ENCODE data around the gene MYBPC3.
"Not testable (repeated sequence)": the region's sequence is repeated elsewhere in the genome, so short reads cannot be mapped to it uniquely, and the experiment has no call there.

Gene MYBPC3

DNA sequence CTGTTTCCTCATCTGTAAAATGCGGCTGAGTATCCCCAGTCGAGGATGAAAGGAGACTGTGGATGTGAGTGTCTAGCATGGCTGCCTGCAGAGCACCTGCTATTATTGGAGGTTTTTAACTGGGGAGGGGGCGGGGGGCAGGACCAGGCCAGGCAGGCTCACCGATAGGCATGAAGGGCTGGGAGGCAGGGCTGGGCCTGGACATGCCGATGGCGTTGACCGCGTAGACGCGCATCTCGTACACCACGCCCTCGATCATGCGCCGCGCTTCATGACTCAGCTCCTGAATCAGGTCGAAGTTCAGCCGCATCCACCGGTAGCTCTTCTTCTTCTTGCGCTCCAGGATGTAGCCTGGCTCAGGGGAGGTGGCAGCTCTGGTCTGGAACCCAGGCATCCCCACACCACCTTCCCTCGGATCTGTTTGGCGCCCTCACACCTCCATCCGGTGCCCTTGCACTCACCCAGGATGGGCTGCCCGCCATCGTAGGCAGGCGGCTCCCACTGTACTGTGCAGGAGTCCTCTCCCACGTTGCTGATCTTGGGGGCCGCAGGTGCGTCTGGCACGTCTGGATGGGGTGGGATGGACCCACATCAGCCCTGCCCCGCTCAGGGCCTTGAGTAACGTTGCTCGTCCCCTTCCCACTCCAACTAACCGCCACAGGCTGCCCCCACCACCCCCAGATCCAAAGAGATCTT, 15.1 kb downstream of the MYBPC3 start:
- no peak for DNase-seq (ENCODE audit: low spot score)

DNA sequence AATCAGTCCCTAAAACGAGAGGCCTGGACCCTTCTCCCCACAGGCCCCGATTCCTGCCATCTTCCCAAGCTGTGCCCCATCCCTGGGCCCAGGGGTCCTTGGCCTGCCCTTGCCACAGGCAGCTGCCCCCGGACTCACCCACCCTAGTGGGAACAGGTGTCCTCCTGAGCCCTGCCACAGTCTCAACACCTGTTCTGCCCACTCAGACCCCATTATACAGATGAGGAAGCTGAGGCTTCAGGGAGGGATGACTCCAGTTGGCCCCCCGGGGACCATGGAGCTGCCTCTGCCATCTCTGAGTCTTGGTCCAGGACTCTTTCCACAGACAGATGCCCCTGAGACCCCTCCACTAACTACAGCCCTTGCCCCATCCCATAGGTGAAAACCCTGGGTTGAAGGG, 15.9 kb downstream of the MYBPC3 start:
- DNase-seq (ENCODE audit: low spot score): no peak

DNA sequence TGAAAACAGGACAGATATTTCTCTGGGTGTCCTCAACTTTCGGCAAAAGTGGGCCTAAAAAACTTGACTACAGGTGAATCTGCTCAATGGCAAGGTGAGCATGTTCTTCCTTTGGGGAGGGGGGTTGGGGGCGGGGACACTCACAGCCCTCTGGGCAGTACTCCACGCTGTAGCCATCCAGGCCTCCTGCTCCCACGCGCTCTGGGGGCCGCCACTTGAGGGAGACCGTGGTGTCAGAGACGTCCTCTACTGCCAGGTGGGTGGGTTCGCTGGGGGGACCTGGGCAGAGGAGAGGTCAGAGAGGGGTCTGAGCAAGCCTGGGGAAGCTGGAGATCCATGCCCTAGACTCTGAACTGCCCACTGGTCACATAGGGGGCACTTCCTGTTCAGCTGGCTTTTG, 16.8 kb downstream of the MYBPC3 start:
- DNase-seq (ENCODE audit: low spot score): no peak

DNA sequence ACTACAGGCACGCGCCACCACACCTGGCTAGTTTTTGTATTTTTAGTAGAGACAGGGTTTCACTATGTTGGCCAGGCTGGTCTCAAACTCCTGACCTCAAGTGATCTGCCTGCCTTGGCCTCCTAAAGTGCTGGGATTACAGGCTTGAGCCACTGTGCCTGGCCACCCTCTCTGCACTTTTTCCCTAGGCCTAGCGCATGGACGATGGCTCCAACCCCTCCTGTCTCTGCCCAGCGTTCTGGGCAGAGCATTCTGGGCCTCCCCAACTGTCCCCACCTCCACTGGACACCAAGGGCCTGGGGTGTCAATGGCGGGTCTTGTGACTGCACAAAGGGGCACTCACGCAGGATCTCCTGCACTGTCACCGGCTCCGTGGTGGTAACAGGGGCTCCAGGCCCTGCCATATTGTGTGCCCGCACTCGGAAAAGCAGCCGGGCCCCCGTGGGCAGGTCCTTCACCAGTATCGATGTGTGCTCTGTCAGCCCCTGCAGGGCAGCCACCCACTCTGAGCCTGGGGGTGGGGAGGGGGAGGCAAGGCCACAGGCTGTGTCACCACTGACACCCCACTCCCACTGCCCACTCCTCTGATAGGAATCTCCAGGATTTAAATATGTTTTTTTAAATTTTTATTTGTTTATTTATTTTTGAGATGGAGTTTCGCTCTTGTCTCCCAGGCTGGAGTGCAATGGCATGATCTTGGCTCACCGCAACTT, 17.6 kb downstream of the MYBPC3 start:
- DNase-seq (ENCODE audit: low spot score): not testable (repeated sequence)

DNA sequence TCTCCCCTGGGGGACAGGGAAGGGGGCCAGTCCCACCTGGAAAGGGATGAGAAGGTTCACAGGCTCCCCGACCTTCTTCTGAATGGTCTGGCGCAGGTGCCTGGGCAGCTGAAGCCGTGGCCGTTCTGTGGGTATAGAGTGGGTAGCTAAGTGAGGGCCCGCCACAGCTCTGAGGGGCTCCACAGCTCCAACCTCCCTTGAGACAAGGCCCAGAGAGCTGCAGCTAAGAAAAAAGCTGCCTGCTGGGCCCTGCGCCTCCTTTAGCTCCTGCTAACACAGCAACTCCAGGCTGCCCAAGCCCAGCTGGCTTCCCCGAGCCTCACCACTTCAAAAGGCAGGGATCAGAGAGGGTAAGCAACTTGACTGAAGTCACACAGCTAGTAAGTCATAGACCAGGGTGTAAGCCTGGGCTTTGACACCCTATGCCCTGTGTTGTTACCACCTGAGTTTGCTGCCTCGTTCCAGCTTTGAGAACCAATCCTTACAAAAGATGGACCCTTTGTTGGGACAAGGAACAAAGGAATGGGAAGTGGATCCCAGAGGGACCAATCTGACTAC, 18.5 kb downstream of the MYBPC3 start:
- no peak for DNase-seq (ENCODE audit: low spot score)

DNA sequence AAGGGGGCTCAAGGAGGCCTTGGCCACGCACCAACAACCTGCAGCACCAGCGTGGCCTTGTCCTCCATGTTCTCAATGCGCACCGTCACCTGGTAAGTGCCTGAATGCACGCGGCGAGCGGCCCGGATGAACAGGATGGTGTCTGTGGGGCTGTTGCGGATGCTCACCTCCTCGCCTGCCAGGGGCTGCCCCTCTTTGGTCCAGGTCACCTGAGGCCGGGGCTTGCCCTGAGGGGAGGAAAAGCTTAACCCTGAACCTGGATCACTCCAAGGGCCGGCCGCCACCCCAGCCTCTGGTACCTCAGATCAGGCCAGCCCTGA, 19.0 kb downstream of the MYBPC3 start:
- DNase-seq (ENCODE audit: low spot score): no peak

DNA sequence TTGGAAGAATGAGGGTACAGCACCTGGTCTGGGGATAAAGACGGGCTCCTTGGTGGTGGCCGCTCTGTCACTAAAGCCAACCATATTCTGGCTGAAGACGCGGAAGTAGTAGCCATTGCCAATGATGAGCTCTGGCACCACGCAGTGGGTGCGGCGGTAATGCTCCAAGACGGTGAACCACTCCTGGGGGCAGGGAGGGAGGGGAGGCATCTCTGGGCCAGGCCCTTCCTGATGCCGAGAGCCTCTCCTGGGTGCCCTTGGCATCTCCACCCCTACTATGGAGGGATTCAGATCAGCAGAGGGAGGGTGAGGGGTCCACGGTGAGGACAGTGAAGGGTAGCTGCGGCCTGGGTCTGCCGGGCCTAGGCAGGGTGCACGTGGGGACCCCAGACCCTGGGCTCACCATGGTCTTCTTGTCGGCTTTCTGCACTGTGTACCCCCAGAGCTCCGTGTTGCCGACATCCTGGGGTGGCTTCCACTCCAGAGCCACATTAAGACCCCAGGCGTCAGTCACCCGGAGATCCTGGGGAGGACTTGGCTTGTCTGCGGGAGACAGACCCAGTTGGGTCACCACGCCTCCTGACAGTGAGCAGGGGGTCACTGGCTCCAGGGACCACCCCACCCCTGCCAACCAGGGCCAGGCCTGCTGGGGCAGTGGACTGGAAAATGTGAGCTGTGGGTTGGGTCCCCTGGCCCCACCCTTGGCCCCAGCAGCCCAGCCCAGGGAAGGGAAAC, 19.5 kb downstream of the MYBPC3 start:
- no peak for DNase-seq (ENCODE audit: low spot score)

DNA sequence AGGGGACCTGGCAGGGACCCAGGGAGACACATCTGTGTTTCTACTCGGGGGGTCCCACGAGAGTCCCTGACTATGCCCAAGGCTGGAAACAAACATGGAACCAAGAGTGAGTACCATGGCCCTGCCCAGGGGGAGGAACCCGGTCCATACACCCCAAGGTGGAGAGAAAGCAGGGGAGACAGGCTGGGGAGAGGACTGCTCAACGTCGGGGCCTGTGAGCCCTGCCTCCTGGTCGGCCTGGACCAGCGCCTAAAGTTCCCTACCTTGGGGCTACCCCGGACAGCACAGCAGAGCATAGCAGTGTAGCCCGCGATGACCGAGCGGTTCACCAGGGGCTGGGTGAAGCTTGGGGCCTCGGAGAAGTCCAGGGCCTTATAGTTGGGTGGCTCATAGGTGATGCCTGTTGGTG, 20.2 kb downstream of the MYBPC3 start:
- DNase-seq (ENCODE audit: low spot score): no peak

DNA sequence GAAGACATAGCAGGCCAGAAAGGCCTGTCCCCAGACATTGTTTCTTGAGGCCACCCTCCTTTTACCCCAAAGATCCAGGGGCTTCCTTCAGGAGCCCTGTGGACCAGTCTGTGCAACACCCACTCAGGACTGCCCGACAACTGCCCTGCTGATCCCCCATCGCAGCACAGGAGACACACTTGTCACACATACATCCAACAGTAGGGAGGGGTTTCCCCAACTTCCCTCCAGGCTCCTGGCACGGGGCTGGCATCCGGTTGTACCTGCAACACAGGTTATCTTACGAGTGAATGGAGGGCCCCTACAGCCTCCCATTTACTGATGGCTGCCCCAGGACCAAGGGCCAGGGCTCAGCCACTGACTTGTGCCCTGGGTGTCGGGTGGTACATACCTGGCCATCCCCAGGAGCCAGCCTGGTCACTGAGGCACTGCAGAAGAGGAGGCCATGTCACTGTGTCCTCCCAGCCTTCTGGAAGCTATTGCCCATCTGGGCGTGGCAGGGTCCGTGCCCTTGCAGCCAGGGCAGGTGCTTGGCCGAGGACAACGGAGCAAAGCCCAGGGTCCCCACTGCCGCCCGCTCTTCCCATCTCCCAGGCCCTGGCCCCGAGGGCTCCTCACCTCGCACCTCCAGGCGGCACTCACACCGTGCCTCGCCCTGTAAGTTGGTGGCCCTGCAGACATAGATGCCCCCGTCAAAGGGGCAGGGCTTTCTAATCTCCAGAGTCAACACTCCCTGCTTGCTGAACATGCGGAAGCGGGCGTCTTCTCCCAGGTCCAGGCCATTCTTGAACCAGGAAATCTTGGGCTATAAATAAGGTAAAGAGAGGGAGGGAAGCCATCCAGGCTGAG, 20.8 kb downstream of the MYBPC3 start:
- DNase-seq (ENCODE audit: low spot score): no peak

DNA sequence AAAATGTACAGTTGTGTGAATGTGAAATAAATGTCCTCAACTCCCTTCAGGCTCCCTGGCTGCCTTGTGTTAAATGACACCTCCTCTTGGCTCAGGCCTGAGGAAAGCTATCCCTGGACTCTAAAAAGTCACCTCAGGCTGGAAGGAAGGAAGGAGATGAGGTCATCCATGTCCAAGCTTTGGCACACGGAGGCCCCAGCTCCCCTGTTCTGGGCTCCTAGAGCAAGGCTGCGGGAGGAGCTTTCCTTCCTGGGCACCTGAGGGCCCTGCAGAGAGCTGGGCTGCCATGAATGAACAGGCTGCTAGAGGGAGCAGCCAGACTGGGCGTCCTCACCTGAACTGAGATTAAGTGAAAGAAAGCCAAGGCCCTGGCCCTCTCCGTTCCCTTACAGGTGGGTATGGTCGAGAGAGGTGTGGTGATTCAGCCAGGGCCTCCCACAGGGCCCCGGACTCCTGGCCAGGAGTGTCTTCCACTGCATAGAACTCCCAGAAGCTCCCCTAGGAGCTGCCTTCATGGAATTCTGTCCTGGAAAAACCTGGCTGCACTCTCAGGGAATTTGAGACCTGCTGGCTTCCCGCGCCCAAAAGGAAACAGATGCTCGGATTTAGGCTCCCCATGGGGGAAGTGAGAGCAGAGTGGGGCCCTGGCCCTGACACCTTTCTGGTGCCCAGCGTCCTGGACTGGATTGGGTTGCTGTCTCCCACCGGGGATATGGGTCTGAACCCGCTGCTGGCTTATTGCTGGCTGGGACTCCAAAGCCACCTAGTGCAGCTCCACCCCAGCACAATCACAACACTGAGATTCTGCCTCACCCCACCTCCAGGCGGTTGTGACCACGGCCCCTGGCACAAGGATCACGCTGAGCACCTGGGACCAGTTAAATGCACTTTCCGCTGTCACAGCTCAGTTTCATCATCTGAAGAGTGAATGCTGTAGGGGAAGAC, 22.2 kb downstream of the MYBPC3 start:
- no peak for DNase-seq (ENCODE audit: low spot score)

DNA sequence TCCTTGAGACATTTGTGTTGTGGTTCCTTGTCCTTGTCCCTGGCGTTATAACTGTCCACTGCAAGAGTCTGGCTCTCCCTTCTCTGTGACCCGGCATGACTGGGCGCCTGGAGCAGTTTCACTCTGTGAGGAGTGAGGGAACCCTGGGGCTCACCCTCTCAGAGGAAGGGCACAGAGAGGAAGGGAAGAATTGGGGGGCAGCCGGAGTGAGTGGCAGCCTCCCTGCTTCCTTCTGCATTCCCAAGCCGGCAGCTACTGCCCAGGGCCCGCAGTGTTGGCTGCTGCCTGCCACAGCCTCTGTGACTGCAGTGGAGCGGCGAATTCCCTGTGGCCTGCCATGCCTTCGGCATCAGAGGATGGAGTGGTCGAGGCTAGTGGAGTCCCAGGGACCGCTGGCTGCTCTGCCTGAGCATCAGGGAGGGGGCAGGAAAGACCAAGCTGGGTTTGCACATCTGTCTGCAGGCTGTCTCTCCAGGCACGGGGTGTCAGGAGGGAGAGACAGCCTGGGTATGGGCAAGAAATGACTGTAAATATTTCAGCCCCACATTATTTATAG, 23.0 kb downstream of the MYBPC3 start:
- DNase-seq (ENCODE audit: low spot score): no peak

DNA sequence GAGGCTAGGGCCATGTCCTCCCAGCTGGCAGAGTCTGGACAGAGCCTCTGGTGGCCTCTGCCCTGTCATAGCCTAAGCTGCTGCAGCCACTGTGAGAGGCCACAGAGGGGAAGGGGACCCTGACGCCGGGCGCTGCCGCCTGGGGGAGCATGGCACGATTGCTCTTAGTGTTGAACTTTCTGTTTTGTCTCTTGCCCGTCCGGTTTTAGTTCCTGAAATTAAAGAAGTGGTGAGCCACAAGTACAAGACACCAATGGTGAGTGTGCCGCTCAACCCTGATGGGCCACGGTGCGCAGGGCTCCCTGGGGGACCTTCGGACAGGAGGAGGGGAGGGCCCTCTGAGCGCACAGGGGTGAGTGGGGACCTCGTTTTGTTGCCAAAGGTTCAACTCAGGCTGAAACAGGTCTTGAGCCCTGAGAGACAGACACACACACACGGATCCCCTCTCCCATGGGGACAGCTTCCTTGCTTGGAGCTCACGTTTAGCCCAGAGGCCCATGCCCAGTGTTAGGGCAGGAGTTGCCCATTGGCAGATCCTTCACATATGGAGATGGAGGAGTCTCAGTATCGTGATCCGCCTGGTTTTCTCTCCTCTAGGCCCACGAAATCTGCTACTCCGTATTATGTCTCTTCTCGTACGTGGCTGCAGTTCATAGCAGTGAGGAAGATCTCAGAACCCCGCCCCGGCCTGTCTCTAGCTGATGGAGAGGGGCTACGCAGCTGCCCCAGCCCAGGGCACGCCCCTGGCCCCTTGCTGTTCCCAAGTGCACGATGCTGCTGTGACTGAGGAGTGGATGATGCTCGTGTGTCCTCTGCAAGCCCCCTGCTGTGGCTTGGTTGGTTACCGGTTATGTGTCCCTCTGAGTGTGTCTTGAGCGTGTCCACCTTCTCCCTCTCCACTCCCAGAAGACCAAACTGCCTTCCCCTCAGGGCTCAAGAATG, 23.8 kb downstream of the MYBPC3 start:
- no peak for DNase-seq (ENCODE audit: low spot score)

DNA sequence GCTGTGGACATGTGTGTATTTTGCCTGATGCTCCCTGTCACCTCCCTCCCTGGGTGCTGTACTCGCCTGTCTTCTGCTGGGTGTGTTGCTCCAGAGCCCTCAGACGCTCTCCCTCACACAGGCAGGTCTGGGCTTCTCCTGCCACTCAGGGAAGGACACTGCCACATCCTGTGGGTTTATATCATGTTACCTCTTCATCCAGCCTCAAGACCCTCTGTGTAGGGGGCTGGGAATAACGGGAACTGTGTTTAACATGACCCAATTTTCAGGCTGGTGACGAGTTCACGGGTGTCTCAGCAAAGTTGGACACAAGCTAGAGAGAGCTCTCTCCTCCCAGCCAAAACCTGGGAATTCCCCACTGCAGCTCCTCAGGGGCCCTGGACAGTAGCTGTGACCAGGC, 24.6 kb downstream of the MYBPC3 start:
- DNase-seq (ENCODE audit: low spot score): no peak

DNA sequence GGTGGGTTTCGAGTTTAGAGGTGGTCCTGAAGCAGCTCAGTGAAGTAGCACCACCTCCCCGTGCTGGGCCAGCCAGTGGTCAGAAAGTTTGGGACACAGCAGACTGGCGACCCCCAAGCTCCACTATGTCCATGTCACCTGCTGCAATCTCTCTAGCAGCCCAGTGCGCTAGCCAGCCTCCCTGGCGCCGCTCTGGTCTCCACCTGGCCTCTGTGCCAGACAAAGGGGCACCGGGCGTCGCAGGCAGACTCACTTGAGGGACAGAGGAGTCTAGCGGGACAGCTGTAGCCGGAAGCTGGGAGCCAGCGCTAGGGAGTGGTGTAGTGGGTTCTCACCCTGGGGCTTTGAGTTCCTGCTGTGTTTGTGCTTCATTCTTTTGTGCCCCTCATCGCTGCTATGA, 25.5 kb downstream of the MYBPC3 start:
- no peak for DNase-seq (ENCODE audit: low spot score)

DNA sequence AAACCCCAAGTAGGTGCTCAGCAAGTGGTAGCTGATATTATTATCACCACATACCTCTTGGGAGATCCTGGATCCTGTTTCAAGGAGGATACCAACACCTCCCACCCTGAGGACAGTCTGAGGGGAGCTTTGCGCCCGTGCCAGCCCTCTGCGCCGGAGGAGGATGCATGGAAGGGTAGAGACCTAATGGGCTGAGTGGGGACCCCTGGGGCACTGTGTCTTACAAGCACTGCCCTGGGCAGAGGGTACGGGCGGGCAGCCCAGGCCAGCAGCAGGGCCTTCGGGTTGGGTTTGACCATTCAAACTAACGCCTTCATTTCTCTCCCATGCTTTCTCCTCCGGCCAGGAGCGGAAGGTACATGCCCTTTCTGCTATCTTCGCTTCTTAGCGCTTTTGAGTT, 26.3 kb downstream of the MYBPC3 start:
- no peak for DNase-seq (ENCODE audit: low spot score)

DNA sequence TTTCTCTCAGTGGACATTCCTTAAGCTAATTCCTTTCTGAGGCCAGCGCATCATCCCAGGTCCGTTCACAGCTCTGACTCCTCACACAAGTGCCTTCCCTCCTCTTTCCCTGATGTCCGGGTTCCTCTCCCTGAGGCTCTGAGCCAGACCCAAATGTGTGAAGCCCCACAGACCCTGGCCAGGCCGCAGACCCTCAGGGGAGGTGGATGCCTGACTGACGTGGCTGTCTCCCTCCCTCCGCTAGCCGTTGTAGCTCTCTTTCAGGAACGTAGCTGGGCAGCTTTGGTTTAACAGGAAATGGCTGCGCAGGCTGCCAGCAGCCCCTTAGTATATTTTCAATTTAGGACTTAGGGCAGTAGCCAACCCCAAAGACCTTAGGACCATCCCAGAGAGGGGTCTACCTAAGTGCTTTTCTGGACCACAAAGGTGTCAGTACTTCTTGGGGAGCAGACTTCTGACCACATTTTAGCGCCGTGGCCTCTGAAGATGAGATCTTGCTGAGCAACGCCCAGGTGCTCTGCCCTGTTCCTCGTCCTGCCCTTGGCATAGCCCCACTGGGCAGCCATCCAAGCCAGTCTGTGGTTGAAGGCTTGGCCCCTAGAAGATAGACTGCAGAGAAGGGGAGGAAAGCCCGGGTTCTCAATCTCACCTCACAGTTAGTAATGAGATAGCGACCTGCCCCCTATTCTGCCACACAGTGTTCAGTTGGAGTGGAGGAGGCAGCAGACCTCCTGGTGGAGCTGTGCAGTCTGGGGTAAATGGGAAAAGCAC, 27.0 kb downstream of the MYBPC3 start:
- no peak for DNase-seq (ENCODE audit: low spot score)

DNA sequence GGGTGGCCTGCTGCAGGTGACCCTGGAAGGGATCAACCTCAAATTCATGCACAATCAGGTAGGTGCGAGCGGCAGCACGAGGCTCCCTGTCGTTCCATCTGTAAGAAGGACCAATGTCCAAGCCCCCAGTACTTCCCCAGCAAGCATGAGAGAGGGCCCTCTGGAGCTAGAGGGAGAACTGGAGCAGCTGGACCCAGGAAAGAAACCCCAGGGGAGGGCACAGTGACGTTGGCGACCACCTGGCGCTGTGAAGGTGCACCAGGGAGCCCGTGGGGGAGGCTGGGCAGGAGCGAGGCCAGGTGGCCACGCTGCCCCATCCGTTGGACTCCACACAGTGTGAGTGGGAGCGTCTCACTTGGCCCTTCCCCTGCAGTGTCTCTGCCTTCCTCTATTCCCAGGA, 28.0 kb downstream of the MYBPC3 start:
- DNase-seq (ENCODE audit: low spot score): no peak

DNA sequence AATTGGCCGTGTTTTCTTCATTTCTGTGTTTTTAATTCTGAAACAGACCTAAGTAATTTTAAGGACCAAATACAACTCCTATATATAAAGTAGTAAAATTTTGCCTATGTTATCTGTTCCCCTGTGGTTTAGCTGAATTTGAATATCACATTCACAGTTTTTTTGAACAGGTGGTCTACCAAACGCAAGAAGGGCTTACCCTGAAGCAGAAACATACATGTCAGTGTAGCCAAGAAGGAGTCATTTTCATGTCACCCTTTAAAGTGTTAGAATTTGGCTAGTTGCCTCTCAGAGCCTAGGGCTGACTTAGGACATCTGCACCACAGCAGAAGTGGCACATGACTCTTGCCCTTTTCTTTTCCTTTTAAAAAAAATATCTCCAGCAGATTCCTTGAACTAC, 34.3 kb downstream of the MYBPC3 start:
- no peak for DNase-seq (ENCODE audit: low spot score)
